Hematopoietic multipotent progenitor cell treated with erythropoietin and hydrocortisone succinate and interleukin-3 and kit ligand, for 6 days (in vitro differentiated cells): Measurements from ENCODE around the gene MYBPH.

Experiments used
- DNase-seq: peaks from one replicate; pipeline ENCODE4 v3.0.0-alpha.2; 2015

Gene MYBPH

DNA sequence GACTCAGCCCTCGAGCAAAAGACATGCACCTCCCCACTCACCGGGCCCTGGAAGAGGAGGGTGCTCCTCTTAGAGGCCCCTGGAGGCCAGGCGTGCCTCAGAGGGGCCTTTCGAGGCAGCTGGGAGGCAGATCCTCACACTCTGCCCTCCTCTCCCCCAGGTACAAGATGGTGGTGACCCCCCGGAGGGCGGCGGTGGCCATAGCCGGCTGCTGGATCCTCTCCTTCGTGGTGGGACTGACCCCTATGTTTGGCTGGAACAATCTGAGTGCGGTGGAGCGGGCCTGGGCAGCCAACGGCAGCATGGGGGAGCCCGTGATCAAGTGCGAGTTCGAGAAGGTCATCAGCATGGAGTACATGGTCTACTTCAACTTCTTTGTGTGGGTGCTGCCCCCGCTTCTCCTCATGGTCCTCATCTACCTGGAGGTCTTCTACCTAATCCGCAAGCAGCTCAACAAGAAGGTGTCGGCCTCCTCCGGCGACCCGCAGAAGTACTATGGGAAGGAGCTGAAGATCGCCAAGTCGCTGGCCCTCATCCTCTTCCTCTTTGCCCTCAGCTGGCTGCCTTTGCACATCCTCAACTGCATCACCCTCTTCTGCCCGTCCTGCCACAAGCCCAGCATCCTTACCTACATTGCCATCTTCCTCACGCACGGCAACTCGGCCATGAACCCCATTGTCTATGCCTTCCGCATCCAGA, 10.4 kb downstream of the MYBPH start:
- DNase-seq = no peak

DNA sequence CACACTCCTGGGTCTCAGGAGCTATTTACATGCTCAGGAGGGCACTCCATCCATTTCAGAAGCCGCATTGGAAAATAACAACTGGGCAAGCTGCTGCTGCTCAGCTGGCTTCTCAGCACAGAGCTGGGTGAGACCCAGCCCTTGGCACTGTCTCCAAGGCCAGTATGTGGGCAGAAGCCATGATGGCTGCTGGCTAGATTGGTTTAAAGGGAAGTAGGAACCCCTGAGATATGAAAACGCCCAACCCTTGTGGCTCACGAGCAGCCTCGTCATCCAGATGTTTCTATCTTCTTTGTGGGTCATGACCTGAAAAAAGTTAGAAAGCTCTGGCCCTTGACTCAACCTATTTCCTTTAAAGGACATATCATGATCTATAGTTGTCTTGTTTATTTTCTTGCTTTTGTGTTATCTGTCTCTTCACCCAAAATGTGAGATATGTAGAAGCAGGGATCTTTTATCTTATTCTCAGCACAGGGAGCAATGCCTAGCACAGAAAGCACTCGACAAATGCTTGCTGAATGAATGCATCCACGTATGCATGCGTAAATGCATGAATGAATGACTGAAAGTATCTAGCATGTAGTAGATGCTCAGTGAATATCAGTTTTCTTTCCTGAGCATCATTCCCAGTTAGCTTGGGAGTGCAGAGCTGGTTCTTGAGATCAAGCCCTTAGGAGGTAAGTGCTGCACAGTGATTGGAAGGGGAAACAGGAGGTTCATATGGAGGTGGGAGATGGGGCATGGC, 11.6 kb downstream of the MYBPH start:
- peak; percentile 53 for DNase-seq

DNA sequence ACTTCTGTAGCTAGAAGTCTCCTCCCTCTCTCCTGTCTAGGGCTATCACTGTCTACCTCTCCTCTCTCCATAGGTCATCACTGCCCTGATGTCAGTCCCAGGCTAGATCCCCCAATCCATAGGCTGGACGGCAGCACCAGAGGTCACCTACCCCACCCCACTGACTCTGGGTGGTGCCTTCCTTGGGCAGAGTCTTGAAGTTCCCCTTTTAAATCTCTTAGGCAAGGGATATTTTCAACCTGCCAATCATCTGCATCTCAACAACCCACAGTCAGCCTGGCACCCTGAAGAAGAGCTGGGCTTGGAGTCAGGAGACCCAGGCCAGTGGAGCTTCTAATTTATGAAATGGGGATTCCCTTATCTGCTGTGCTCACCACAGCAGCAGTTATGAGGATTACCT, 13.2 kb downstream of the MYBPH start:
- no peak for DNase-seq

DNA sequence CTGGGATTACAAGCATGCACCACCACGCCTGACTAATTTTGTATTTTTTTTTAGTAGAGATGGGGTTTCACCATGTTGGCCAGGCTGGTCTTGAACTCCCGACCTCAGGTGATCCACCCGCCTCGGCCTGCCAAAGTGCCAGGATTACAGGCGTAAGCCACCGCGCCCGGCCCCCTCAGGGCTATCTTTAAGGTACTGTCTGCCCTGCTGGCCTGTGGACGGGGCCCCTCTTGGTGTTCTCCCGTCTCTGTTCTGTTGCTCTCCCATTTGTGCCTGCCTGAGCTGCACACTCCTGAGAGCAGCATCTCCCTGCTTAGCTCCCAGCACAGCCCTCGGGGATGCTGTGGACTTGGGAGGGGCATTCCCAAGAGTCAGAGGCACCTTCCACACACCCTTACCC, 13.9 kb downstream of the MYBPH start:
- DNase-seq = no peak

DNA sequence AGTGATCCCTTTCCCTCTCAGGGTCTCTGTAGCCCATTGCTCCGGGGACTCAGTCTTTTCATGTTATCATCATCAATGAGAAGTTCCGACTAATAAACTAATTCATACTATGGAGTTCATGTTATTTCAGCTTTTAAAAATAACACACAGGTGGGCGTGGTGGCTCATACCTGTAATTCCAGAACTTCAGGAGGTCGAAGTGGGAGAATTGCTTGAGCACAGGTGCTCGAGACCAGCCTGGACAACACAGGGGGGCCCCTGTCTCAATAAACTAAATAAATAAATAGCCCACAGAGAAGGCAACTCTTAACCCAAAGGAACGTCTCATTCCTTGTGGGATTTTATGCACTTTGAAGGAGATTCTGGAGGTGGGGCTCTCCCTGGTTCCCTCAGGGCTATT, 14.5 kb downstream of the MYBPH start:
- DNase-seq = no peak

DNA sequence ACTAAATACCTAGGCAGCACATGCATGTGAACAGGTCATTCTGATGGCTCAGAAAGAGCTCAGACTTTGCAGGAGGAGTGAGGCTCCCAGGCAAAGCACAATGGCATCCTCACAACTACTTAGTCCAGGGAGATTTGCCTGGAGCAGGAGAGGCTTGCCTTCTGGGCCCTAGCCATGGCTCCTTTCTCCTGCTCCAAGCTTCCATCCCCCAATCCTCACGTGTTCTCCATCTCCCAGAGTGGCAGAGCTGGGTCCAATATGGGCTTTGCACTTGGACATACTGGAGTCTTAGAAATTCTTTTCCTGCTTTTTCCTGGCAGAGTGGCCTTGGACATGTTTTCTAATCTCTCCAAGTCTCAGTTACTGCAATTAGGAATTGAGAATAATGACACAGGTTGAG, 15.8 kb downstream of the MYBPH start:
- DNase-seq = no peak

DNA sequence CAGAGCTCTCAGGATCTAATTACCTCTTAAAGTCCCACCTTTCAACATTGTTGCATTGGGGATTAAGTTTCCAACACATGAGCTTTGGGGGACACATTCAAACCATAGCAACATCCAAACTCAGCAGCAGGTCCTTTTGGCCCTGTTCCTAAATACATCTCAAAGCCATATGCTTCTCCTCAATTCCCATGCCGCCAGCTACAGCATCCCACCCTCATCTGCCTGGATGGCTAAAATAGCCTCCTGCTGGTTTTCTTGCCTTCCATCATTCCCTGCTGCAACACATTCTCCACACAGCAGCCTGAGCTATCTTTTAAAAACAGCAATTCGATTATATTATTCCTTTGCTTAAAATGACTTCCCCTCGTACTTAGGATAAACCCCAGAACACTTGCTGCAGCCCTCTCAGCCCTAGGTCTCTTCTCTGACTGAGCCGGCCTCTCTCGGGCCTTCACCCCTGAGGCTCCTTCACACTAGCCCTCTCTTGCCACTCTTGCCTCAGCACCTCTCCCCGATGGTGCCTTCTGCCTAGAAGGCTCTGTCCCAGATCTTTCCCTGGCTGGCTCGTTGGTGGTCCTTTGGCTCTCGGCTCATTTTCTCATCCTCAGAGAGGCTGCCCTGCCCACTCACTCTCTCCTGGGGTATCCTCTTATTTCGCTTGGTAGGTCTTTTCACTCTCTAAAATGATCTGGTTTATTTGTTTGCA, 16.5 kb downstream of the MYBPH start:
- no peak for DNase-seq

DNA sequence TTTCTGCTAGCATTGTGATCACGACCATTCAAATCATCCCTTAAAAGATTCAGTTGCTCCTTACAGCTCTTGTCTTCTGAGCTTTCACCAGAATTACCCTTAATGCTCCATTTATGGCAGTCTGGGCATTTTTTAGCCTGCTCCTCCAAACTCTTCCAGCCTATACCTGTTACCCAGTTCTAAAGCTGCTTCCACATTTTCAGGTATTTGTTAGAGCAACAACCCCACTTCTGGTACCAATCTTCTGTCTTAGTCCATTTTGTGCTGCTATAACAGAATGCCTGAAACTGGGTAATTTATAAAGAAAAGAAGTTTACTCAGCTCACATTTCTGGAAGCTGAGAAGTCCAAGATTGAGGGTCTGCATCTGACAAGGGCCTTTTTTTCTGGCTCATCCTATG, 17.2 kb downstream of the MYBPH start:
- DNase-seq = no peak

DNA sequence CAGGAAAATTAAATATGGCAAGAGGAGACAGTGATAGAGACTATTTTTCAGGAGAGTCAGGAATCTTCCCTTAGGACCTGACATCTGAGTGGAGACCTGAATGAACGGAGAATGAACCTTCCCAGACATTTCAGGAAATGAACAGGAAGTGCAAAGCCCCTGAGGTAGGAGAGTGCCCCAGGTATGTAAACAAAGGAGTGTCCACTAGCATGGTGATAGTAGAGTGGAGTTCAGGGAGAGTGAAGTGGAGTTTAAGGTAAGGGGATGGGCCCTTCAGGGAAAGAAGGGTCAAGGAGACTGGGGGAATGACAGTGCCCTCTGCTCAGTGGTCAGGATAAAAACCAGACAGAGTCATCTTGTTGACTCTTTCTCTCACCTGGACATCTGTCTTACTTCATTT, 19.3 kb downstream of the MYBPH start:
- DNase-seq = no peak

DNA sequence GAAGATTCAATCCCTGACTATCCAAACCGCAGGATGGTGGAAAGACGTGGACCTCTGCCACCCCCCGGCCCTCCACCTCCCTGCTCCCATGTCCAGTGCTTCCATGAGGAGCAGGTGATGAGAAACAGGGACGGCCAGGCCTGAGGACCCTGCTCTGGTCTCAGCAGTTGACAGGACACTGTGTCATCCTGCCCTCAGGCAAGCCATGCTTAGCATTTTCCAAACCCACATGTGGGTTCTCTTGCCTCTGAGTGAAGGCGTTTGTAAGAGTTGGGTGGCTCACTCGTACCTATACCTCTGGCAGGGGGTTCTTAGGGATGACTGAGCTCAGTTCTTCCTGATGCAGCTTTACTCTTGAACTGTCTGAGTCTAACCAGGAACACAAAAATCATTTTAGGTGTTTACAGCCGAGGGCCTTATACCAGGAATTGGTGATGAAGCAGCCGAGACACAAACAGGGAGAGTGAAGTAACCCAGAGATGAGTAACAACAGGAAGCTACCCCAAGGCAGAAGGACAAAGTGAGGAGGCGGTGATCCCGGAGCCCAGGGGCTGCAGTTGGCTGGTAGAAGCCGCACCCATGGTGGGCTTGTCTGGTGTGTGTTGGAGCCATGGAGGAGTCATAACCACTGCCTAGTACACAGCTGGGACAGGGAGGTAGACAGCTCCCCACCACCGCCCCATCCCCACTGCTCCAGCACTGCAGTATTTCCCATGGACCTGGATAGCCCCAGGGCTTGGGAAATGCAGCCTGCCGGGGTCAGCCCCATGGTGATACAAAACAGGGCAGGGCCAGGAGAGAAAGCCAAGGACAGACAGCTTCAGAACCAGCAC, 21.4 kb downstream of the MYBPH start:
- no peak for DNase-seq

DNA sequence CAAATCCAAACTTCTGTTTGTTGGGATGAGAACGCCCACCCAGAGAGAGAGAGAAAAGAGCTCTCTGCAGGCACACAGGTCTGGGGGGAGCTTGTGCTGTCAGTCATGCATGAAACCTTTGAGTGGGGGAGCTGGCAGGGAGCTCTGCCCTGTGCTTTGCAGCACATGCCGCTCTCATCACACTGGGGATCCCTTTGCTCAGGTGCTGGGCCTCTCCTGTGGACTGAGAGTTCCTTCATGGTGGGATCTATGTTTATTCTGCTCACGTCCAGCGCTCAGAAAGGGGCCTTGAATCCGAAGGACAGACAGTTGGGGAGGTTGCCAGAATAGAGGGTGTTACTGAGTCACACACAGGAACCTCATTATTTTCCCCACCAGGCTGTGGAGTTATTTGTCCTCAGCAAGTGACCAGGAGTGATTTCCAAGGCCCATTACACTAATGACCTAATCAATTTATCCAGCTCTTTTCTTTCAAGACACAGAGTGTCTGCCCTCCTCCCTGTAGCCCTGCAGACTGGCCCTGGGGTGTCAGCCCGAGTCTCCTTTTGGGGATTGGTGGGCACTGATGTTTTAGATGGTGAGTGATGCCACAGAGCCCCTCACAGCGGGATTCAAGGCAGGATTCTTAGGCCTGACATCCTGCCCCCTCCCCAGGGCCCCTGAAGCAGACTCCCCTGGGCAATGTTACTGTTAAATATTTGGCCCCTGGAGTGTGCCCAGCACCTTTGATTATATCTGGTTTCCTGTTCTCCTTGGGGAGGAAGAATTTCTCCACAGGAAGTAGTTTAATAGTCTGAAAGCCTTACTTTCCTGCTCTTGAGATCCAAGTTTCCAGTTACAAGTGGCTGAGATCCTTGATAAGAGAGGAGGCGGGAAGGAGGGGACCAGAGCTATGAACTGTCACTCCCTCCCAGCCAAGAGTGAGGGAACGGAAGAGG, 22.3 kb downstream of the MYBPH start:
- no peak for DNase-seq

DNA sequence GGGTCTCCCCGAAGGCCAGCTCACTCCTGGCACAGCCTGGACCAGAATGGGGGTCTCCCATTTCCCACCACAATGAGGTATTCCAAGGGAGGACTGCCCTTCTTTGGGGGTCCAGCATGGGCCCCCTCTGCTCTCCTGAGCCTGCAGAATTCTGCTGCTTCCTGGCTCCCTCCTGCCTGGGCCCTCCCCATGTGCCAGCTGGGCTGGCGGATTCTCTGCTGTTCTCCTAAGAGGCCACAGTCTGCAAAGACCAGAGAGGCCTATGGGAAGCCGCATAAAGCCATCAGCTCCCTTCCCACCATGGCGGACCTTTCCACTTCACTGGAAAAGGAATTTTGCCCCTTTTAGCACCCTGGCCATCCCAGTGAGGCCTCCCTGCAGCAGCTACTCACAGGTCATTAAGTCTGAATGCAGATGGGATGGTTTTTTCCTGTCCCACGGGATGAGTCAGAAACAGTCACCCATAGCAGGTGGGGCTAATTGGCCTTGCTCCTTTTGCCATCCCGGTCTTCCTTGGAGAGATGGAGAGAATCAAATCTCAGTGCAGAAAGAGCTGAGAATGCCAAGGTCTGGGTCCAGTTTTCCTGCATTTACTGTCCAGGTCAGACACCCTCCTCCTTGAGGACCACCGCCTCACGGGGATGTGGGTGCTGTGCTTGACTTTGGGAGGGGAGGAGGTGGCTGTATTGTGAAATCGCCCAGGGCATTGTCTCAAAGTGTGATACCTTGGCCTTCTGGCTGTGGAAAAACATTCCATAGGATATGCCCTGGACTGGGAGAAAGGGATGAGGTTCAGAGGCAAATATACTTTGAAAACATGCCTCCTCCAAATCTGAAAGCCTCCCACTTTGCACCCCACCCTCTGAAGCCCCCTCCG, 23.2 kb downstream of the MYBPH start:
- DNase-seq = no peak

DNA sequence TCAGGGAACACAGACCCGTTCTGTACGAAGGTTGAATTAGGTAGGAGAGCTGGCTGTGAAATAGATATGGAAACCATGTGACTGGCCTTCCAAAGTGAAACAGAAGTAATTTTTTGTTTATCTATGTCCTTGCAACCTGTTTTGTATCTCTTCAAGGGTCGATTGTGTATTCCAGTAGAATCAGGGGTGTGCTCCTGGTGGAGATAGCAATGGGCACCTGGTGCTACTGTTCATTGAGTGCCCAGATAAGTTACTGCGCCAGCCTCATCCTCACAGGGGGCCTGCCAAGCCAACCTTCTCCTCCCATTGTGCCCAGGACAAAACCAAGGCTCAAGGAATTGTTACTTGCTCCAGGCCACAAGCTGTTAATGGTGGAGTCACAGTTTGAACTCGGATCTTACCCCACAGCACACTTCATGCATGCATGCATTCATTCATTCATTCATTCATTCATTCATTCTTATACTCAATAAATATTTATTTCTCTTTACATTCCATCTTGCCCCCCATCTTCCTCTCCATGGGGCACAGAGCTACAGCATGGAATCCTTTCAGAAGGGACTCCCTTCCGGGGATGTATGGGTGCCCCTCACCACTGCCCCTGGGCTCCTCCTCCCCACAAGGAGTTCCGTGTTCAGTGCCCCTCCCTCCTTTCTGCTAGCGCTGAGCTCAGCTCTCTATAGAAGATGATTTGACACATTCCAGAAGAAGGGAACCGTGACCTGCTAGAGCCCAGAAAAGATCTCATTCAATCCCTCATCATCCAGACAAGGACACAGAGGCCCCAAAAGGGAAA, 24.1 kb downstream of the MYBPH start:
- DNase-seq = no peak

DNA sequence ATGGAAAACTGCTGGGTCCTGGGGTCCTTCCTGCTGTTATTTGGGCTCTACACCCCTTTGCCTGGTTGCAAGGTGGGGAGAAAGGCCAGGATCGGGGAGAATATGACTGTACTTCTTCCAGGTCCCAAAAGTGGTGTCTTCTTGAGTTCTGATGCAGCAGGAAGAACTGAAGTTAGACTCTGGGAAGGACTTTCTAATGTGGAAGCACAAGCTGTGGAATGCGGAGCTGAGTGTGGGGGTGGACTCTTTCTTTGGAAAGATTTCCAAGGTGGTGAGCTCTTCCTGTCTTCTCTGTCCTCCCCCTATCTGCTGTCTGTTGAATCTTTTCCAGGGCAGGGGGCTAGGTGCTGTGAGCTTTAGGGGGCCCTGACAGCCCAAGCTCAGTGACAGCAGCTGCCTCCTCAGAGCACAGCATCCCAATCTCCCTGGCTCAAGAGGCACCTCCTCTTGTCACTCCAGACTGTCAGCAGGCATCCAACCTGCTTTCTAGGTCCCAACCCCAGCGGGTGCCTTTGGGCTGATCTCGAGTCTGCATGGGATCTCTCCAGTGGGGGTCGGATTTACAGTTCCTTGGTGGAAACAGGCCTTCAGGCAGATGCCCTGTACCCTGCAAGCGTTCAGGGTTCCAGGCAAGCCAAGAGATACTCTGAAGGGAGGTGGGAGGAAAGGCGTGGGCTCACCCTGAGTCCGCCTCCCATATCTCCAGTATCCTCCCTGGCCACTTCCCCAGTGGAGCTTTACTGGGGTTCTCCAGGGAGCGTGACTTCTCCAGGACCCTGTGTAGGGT, 24.9 kb downstream of the MYBPH start:
- no peak for DNase-seq

DNA sequence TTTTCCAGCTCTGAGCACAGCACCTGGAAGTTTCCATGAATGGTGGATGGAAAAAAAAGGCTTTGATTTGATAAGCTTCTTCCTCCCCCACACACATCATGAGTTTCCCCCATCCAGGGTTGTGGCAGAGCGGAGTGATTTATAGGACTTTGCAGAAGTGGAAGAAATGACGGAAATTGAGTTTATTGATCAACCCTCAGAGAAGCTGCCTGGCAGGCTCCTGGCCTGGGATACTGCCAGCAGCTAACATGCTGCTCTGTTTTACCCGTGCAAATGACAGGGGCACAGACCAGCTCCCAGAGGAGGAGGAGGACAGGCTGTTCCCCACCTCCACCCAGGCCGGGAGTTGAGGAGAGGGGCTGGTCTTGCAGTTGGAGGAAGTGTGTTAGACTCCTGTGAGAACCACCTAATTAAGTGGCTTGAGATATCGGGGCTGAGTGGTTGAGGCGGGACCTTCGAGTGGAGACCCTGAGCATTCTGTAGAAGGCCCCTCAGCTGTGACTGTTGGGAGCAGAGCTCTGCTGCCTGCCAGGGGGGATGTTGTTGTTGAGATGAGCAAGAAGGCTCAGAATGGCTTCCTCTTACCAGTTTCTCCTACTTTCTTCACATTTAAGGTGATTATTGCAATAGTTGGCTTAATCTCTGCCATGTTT, 26.3 kb downstream of the MYBPH start:
- DNase-seq = no peak

DNA sequence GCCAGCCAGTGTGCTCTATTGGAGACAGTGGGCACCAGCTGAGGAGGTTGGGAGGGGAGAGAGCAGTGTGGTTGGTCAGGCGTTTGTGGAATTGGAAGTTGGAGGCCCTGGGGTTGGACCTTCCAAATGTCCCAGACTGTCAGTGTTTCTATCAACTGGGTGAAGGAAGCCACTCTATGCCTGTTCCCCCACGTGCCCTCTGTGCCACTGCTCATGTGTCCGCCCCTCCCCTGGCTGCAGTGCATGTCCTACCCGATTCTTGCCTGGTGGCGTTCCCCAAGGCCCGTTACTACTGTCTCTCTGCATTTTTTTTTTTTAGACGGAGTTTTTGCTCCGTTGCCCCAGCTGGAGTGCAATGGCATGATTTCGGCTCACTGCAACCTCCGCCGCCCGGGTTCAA, 27.0 kb downstream of the MYBPH start:
- DNase-seq = no peak

DNA sequence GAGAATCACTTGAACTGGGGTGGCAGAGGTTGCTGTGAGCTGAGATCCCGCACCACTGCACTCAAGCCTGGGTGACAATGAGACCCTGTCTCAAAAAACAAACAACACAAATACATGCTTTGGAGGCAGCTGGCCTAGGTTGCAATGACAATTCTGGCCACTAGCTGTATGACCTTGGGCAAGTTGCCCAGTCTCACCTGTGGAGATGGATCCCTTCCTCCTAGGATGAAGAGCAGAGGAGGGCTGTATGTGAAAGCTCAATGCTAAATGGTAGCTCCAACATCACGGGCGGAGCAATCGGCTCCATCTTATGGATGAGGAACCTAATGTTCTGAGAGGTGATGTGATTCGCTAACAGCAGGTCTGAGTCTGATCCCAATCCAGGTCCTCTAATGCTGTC, 27.5 kb downstream of the MYBPH start:
- DNase-seq = no peak

DNA sequence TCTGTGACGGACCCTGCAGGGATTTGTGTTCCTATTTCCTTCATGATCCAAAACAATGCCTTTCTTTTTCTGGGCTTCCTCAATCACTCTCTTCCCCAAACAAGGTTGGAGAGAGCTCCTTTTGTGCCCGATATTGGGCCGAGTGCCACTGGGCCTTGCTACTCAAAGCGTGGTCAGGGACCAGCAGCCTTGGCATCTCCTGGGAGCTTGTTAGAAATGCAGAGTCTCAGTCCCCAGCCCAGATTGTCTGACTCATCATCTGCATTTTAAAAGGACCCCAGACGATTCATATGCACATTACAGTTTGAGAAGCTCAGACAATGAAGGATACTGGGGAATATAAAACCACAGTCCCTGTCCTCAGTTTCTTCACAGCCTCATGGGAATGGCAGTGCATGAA, 28.2 kb downstream of the MYBPH start:
- DNase-seq = no peak

DNA sequence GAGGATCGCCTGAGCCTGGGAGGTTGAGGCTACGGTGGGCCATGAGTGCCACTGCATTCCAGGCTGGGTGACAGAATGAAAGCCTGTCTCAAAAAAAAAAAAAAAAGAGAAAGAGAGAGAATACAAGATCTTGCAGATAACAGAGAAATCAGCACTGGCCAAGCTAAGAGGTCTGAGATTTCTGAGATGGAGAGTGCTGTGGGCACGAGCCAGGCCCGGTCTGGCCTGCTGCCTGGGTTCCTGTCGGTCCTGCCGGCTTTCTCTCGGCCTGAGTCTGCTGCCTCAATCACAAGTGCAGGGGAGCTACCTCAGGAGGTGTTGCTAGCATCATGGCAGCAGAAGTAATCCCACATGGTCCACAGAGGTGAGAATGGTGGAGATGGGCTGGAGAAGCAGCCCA, 29.1 kb downstream of the MYBPH start:
- DNase-seq = no peak
